HEK293 (cell line): Measurements from ENCODE around the gene NUAK1.
A peak's percentile ranks its signal among the peaks of the same experiment; 100 is the strongest.

Experiments
- GFI1B ChIP-seq: fragments of 450-650 bp; formaldehyde crosslinking; IDR thresholded peaks from 2 replicates; pipeline ENCODE4 v1.5.1; 2016; ENCODE audit warnings: missing biosample characterization, missing genetic modification characterization
- KLF10 ChIP-seq: fragments of 450-650 bp; IDR thresholded peaks from 2 replicates; pipeline ENCODE4 v1.5.1; 2018; ENCODE audit warnings: missing biosample characterization, mild to moderate bottlenecking, missing genetic modification characterization
- KLF16 ChIP-seq: fragments of 450-650 bp; formaldehyde crosslinking; IDR thresholded peaks from 2 replicates; pipeline ENCODE4 v1.5.1; 2017; ENCODE audit warnings: missing biosample characterization, missing genetic modification characterization
- KLF9 ChIP-seq: fragments of 450-650 bp; formaldehyde crosslinking; IDR thresholded peaks from 2 replicates; pipeline ENCODE4 v1.5.1; 2016; ENCODE audit warnings: missing biosample characterization, missing genetic modification characterization, low read depth
- SP3 ChIP-seq: fragments of 450-650 bp; formaldehyde crosslinking; IDR thresholded peaks from 2 replicates; pipeline ENCODE4 v1.5.1; 2016; ENCODE audit warnings: missing biosample characterization, missing genetic modification characterization
- WT1 ChIP-seq: fragments of 450-650 bp; formaldehyde crosslinking; IDR thresholded peaks from 2 replicates; pipeline ENCODE4 v1.5.1; 2016; ENCODE audit warnings: missing biosample characterization, missing genetic modification characterization
- ZBTB7A ChIP-seq: fragments of 450-650 bp; formaldehyde crosslinking; IDR thresholded peaks from 2 replicates; pipeline ENCODE4 v1.5.1; 2016; ENCODE audit warnings: low read depth, missing biosample characterization, missing genetic modification characterization
- ZFP37 ChIP-seq: fragments of 450-650 bp; formaldehyde crosslinking; IDR thresholded peaks from 2 replicates; pipeline ENCODE4 v1.5.1; 2016; ENCODE audit warnings: missing biosample characterization, missing genetic modification characterization
- ZNF175 ChIP-seq: fragments of 450-650 bp; formaldehyde crosslinking; IDR thresholded peaks from 2 replicates; pipeline ENCODE4 v1.5.1; 2016; ENCODE audit warnings: missing biosample characterization, missing genetic modification characterization
- ZNF654 ChIP-seq: fragments of 450-650 bp; formaldehyde crosslinking; IDR thresholded peaks from 2 replicates; pipeline ENCODE4 v1.5.1; 2016; ENCODE audit warnings: low read depth, missing biosample characterization, missing genetic modification characterization
- ZXDB ChIP-seq: fragments of 450-650 bp; formaldehyde crosslinking; IDR thresholded peaks from 2 replicates; pipeline ENCODE4 v1.5.1; 2016; ENCODE audit warnings: missing biosample characterization, missing genetic modification characterization
- TF ChIP-seq, protein P1 (sequence below): fragments of 450-650 bp; formaldehyde crosslinking; IDR thresholded peaks from 2 replicates; pipeline ENCODE4 v1.5.1; 2017; ENCODE audit warnings: missing biosample characterization, missing genetic modification characterization
- TF ChIP-seq, protein P2 (sequence below): fragments of 450-650 bp; formaldehyde crosslinking; IDR thresholded peaks from 2 replicates; pipeline ENCODE4 v1.5.1; 2016; ENCODE audit warnings: missing biosample characterization, missing genetic modification characterization, borderline replicate concordance
- TF ChIP-seq, protein P3 (sequence below): fragments of 450-650 bp; formaldehyde crosslinking; IDR thresholded peaks from 2 replicates; pipeline ENCODE4 v1.5.1; 2016; ENCODE audit warnings: missing biosample characterization, missing genetic modification characterization
- TF ChIP-seq, protein P4 (sequence below): fragments of 450-650 bp; formaldehyde crosslinking; IDR thresholded peaks from 2 replicates; pipeline ENCODE4 v1.5.1; 2016; ENCODE audit warnings: missing biosample characterization, missing genetic modification characterization
- TF ChIP-seq, protein P5 (sequence below): fragments of 450-650 bp; formaldehyde crosslinking; IDR thresholded peaks from 2 replicates; pipeline ENCODE4 v1.5.1; 2016; ENCODE audit warnings: missing biosample characterization, missing genetic modification characterization
- TF ChIP-seq, protein P6 (sequence below): fragments of 450-650 bp; formaldehyde crosslinking; IDR thresholded peaks from 2 replicates; pipeline ENCODE4 v1.5.1; 2017; ENCODE audit warnings: missing biosample characterization, missing genetic modification characterization
- TF ChIP-seq, protein P7 (sequence below): fragments of 450-650 bp; formaldehyde crosslinking; conservative IDR thresholded peaks from 2 replicates; pipeline ENCODE4 v1.5.1; 2016; ENCODE audit warnings: low read depth, missing biosample characterization, missing genetic modification characterization

Gene NUAK1

DNA sequence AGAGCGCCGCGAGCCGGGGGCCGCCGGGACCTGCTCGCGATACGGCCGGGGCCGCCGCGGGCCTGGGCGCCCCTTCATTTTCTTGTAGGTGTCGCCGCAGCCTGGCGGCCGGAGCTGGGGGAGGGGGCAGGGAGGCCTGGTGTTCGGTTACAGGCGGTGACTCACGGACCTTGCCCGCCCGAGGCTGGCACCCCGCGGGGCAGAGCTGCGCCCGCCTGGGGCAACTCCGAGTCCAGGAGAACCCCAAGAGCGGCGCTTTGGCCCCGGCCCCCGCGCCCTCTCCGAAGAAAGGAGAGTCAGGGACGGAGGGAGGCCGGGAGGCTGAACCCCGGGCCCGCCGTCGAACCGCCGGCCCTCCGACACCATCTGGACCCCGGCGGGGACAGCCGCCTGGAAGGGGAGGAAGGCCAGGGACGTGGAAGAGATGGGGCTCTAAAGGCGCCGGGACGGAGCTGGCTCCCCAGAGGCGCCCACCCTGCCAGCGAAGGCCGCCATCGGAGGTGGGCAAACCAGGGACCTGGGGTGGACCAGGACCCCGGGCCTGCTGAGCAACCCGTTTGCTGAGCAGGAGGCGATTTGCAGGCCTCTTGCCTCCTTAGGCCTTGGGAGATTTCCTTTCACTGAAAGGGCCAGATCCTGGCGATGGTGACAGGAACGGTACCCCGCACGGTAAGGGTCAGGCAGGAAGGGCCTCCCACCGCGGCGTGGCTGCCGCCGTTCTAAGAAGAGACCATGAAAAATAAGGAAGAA, 843 bp upstream of the NUAK1 start (continued):
- TF ChIP-seq ZXDB (tag by site-specific recombination) = peak; percentile 81
- TF ChIP-seq ZFP37 (tag by site-specific recombination) = 0 out of 2 replicates have a peak, but pooled peaks have one; percentile 50
- TF ChIP-seq KLF16 (tag by site-specific recombination) = 0 out of 2 replicates have a peak, but pooled peaks have one; percentile 38
- TF ChIP-seq, protein P1, sequence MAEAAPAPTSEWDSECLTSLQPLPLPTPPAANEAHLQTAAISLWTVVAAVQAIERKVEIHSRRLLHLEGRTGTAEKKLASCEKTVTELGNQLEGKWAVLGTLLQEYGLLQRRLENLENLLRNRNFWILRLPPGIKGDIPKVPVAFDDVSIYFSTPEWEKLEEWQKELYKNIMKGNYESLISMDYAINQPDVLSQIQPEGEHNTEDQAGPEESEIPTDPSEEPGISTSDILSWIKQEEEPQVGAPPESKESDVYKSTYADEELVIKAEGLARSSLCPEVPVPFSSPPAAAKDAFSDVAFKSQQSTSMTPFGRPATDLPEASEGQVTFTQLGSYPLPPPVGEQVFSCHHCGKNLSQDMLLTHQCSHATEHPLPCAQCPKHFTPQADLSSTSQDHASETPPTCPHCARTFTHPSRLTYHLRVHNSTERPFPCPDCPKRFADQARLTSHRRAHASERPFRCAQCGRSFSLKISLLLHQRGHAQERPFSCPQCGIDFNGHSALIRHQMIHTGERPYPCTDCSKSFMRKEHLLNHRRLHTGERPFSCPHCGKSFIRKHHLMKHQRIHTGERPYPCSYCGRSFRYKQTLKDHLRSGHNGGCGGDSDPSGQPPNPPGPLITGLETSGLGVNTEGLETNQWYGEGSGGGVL (tag by site-specific recombination) = no peak
- TF ChIP-seq ZNF175 (tag by site-specific recombination) = no peak
- TF ChIP-seq, protein P2, sequence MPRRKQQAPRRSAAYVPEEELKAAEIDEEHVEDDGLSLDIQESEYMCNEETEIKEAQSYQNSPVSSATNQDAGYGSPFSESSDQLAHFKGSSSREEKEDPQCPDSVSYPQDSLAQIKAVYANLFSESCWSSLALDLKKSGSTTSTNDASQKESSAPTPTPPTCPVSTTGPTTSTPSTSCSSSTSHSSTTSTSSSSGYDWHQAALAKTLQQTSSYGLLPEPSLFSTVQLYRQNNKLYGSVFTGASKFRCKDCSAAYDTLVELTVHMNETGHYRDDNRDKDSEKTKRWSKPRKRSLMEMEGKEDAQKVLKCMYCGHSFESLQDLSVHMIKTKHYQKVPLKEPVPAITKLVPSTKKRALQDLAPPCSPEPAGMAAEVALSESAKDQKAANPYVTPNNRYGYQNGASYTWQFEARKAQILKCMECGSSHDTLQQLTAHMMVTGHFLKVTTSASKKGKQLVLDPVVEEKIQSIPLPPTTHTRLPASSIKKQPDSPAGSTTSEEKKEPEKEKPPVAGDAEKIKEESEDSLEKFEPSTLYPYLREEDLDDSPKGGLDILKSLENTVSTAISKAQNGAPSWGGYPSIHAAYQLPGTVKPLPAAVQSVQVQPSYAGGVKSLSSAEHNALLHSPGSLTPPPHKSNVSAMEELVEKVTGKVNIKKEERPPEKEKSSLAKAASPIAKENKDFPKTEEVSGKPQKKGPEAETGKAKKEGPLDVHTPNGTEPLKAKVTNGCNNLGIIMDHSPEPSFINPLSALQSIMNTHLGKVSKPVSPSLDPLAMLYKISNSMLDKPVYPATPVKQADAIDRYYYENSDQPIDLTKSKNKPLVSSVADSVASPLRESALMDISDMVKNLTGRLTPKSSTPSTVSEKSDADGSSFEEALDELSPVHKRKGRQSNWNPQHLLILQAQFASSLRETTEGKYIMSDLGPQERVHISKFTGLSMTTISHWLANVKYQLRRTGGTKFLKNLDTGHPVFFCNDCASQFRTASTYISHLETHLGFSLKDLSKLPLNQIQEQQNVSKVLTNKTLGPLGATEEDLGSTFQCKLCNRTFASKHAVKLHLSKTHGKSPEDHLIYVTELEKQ (tag by site-specific recombination) = peak; percentile 16; the same call in 1 of the 2 replicates
- TF ChIP-seq ZBTB7A (tag by site-specific recombination) = no peak
- no peak for TF ChIP-seq GFI1B (tag by site-specific recombination)
- TF ChIP-seq, protein P3, sequence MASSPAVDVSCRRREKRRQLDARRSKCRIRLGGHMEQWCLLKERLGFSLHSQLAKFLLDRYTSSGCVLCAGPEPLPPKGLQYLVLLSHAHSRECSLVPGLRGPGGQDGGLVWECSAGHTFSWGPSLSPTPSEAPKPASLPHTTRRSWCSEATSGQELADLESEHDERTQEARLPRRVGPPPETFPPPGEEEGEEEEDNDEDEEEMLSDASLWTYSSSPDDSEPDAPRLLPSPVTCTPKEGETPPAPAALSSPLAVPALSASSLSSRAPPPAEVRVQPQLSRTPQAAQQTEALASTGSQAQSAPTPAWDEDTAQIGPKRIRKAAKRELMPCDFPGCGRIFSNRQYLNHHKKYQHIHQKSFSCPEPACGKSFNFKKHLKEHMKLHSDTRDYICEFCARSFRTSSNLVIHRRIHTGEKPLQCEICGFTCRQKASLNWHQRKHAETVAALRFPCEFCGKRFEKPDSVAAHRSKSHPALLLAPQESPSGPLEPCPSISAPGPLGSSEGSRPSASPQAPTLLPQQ (tag by site-specific recombination) = 0 out of 2 replicates have a peak, but pooled peaks have one; percentile 62
- no peak for TF ChIP-seq SP3 (tag by site-specific recombination)
- TF ChIP-seq, protein P4, sequence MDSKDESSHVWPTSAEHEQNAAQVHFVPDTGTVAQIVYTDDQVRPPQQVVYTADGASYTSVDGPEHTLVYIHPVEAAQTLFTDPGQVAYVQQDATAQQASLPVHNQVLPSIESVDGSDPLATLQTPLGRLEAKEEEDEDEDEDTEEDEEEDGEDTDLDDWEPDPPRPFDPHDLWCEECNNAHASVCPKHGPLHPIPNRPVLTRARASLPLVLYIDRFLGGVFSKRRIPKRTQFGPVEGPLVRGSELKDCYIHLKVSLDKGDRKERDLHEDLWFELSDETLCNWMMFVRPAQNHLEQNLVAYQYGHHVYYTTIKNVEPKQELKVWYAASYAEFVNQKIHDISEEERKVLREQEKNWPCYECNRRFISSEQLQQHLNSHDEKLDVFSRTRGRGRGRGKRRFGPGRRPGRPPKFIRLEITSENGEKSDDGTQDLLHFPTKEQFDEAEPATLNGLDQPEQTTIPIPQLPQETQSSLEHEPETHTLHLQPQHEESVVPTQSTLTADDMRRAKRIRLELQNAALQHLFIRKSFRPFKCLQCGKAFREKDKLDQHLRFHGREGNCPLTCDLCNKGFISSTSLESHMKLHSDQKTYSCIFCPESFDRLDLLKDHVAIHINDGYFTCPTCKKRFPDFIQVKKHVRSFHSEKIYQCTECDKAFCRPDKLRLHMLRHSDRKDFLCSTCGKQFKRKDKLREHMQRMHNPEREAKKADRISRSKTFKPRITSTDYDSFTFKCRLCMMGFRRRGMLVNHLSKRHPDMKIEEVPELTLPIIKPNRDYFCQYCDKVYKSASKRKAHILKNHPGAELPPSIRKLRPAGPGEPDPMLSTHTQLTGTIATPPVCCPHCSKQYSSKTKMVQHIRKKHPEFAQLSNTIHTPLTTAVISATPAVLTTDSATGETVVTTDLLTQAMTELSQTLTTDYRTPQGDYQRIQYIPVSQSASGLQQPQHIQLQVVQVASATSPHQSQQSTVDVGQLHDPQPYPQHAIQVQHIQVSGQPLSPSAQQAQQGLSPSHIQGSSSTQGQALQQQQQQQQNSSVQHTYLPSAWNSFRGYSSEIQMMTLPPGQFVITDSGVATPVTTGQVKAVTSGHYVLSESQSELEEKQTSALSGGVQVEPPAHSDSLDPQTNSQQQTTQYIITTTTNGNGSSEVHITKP (tag by site-specific recombination) = peak; percentile 26; the same call in 1 of the 2 replicates
- TF ChIP-seq, protein P5, sequence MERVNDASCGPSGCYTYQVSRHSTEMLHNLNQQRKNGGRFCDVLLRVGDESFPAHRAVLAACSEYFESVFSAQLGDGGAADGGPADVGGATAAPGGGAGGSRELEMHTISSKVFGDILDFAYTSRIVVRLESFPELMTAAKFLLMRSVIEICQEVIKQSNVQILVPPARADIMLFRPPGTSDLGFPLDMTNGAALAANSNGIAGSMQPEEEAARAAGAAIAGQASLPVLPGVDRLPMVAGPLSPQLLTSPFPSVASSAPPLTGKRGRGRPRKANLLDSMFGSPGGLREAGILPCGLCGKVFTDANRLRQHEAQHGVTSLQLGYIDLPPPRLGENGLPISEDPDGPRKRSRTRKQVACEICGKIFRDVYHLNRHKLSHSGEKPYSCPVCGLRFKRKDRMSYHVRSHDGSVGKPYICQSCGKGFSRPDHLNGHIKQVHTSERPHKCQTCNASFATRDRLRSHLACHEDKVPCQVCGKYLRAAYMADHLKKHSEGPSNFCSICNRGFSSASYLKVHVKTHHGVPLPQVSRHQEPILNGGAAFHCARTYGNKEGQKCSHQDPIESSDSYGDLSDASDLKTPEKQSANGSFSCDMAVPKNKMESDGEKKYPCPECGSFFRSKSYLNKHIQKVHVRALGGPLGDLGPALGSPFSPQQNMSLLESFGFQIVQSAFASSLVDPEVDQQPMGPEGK (tag by site-specific recombination) = peak; percentile 86
- TF ChIP-seq WT1 (tag by site-specific recombination) = peak; percentile 72
- TF ChIP-seq, protein P6, sequence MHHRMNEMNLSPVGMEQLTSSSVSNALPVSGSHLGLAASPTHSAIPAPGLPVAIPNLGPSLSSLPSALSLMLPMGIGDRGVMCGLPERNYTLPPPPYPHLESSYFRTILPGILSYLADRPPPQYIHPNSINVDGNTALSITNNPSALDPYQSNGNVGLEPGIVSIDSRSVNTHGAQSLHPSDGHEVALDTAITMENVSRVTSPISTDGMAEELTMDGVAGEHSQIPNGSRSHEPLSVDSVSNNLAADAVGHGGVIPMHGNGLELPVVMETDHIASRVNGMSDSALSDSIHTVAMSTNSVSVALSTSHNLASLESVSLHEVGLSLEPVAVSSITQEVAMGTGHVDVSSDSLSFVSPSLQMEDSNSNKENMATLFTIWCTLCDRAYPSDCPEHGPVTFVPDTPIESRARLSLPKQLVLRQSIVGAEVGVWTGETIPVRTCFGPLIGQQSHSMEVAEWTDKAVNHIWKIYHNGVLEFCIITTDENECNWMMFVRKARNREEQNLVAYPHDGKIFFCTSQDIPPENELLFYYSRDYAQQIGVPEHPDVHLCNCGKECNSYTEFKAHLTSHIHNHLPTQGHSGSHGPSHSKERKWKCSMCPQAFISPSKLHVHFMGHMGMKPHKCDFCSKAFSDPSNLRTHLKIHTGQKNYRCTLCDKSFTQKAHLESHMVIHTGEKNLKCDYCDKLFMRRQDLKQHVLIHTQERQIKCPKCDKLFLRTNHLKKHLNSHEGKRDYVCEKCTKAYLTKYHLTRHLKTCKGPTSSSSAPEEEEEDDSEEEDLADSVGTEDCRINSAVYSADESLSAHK = peak; percentile 40; the same call in 1 of the 2 replicates
- no peak for TF ChIP-seq ZNF654 (tag by site-specific recombination)
- 0 out of 2 replicates have a peak, but pooled peaks have one; percentile 31 for TF ChIP-seq KLF10 (tag by site-specific recombination)
- TF ChIP-seq, protein P7, sequence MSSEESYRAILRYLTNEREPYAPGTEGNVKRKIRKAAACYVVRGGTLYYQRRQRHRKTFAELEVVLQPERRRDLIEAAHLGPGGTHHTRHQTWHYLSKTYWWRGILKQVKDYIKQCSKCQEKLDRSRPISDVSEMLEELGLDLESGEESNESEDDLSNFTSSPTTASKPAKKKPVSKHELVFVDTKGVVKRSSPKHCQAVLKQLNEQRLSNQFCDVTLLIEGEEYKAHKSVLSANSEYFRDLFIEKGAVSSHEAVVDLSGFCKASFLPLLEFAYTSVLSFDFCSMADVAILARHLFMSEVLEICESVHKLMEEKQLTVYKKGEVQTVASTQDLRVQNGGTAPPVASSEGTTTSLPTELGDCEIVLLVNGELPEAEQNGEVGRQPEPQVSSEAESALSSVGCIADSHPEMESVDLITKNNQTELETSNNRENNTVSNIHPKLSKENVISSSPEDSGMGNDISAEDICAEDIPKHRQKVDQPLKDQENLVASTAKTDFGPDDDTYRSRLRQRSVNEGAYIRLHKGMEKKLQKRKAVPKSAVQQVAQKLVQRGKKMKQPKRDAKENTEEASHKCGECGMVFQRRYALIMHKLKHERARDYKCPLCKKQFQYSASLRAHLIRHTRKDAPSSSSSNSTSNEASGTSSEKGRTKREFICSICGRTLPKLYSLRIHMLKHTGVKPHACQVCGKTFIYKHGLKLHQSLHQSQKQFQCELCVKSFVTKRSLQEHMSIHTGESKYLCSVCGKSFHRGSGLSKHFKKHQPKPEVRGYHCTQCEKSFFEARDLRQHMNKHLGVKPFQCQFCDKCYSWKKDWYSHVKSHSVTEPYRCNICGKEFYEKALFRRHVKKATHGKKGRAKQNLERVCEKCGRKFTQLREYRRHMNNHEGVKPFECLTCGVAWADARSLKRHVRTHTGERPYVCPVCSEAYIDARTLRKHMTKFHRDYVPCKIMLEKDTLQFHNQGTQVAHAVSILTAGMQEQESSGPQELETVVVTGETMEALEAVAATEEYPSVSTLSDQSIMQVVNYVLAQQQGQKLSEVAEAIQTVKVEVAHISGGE (tag by site-specific recombination) = no peak
- TF ChIP-seq KLF9 (tag by site-specific recombination) = 0 out of 2 replicates have a peak, but pooled peaks have one; percentile 18
